Transverse colon (tissue), 4 donors: ENCODE data around the gene TNS3. TPM values are rescaled to one million over a fixed set of nuclear protein-coding genes. Genes with fewer than 3 reads are reported as not detected.
A peak's percentile ranks its signal among the peaks of the same experiment; 100 is the strongest.

Source experiments
- DNase-seq: peaks from one replicate; pipeline ENCODE4 v3.0.0-alpha.2; 2019
- H3K27ac ChIP-seq, 4 donors: fragments of 200-600 bp; sonication (generic); 2 replicates each; pipeline ENCODE4 v1.5.1; 2016 to 2018; ENCODE audit warnings: inconsistent platforms in 4 of 4
- H3K27me3 ChIP-seq: fragments of 200-600 bp; sonication (generic); 2 replicates; pipeline ENCODE4 v1.5.1; 2017; ENCODE audit warnings: inconsistent platforms
- H3K36me3 ChIP-seq, 4 donors: fragments of 200-600 bp; sonication (generic); 2 replicates each; pipeline ENCODE4 v1.5.1; 2017 to 2019; ENCODE audit warnings: inconsistent platforms in 4 of 4
- H3K4me1 ChIP-seq, 4 donors: fragments of 200-600 bp; sonication (generic); 2 replicates each; pipeline ENCODE4 v1.5.1; 2017 to 2020; ENCODE audit warnings: inconsistent platforms in 4 of 4
- H3K4me3 ChIP-seq, 4 donors: fragments of 200-600 bp; sonication (generic); 1 replicate in 1 of 4; 2 replicates in 3 of 4; pipeline versions ENCODE4 v1.5.1 to v1.6.1; 2017 to 2019; ENCODE audit warnings: inconsistent platforms in 4 of 4
- H3K9me3 ChIP-seq, 2 donors: fragments of 200-600 bp; sonication (generic); 2 replicates each; pipeline ENCODE4 v1.5.1; 2017 to 2019; ENCODE audit warnings: inconsistent platforms in 2 of 2
- CTCF ChIP-seq, 5 experiments: fragments of 200-600 bp in 3 of 5; fragments of 450-650 bp in 2 of 5; sonication (generic) in 3 of 5; IDR thresholded peaks; 1 replicate in 2 of 5; 2 replicates in 3 of 5; pipeline ENCODE4 v1.5.1; 2016 to 2017; ENCODE audit warnings: antibody characterized with exemption in 5 of 5, inconsistent platforms in 3 of 5, mild to moderate bottlenecking in 2 of 5, moderate library complexity in 1 of 5
- EP300 ChIP-seq: sonication (generic); formaldehyde crosslinking; IDR thresholded peaks from one replicate; pipeline ENCODE4 v1.6.1; 2017; ENCODE audit warnings: antibody characterized with exemption, low read depth
- POLR2A ChIP-seq: fragments of 450-650 bp; IDR thresholded peaks from one replicate; pipeline ENCODE4 v1.6.1; 2016; ENCODE audit warnings: antibody characterized with exemption, mild to moderate bottlenecking, moderate library complexity
- POLR2AphosphoS5 ChIP-seq, 3 donors: sonication (generic); formaldehyde crosslinking; IDR thresholded peaks; one replicate each; pipeline ENCODE4 v1.6.1; 2016; ENCODE audit warnings: antibody characterized with exemption in 3 of 3
- WGBS, 2 donors: methylation state at CpG; one replicate each; pipeline ENCODE4 v1.1.5; 2018; ENCODE audit warnings: low coverage in 1 of 2; 5-methylcytosine and 5-hydroxymethylcytosine counted together
- in situ Hi-C, 4 donors: fragments of 200-750 bp; cut with MboI; loops; one replicate each; pipeline versions ENCODE4 v1.15.0 to v1.15.1; 2017; ENCODE audit warnings: low sequenced_read_pairs in 3 of 4, low pct_ligation_motif_present in 1 of 4, low pct_unique_long_range_greater_than_20kb in 1 of 4
- intact Hi-C: fragments of 100-400 bp; cut with DNase I; formaldehyde crosslinking; loops from one replicate; pipeline ENCODE4 v1.15.1; 2023; ENCODE audit warnings: low total_unique reads
- total RNA-seq, 4 donors: library from RNA; depleted of rRNA; stranded (reverse); fragments of >200 nt; gene quantifications; one replicate each; pipeline ENCODE4 v1.1.0, GENCODE V29; 2016

The TNS3 gene
- total RNA-seq, 4 donors from 2014 or later = 58.5 to 104 (median 72.7) TPM

DNA sequence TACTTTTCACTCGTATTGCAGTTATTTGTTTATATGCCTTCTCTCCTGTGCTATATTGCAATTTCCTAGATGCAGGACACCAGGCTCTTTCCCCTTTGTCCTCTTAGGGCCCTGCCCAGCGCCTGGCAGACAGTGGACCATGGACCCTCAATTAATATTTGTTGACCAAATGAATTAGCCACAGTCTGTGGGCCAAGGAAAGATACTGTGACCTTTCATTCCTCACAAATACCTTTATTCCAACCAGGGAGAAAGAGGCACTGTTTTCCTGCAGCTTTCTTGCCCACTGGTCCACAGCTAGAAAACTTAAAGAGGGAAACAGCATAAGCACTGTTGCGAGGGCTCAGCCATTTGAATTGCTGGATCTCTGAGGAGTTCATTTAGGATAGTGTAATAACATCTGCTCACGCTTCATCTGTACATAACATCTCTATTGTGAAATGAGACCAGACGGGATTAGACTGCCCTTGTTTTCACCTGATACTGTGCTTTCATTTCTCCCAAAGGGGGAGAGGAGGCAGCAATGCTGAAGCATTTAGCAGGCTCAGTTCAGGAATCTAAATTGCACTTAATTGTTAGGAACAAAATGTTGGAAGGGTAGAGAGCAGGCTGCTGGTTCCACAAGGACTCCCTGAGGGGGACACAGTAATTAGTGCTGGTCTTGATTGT lies 46.7 kb downstream of the TNS3 start:
- H3K27me3 ChIP-seq = no peaks in the 10 kb centered on the region
- H3K36me3 ChIP-seq = no peaks in the 10 kb centered on the region
- intact Hi-C loops (no loop called here), in situ Hi-C loops (no loop called here)
- no peak overlapping the region for H3K4me3 ChIP-seq
- no peak for TF ChIP-seq POLR2AphosphoS5 (IDR thresholded peaks at IDR 0.05)
- TF ChIP-seq CTCF (IDR thresholded peaks at IDR 0.05) = no peak
- no peak for TF ChIP-seq EP300
- no peak for TF ChIP-seq POLR2A
- H3K9me3 ChIP-seq = no peaks in the 10 kb centered on the region
- DNase-seq = no peak
- peak overlapping the region in 2 of 4 donors; percentile 10 to 18 for H3K27ac ChIP-seq
- peaks cover 6 to 44% (median 35%) of the 10 kb centered on the region in 4 donors for H3K4me1 ChIP-seq
- 66 to 76% methylated on average over 2 to 5 of the region's 5 CpGs for WGBS, 2 donors

DNA sequence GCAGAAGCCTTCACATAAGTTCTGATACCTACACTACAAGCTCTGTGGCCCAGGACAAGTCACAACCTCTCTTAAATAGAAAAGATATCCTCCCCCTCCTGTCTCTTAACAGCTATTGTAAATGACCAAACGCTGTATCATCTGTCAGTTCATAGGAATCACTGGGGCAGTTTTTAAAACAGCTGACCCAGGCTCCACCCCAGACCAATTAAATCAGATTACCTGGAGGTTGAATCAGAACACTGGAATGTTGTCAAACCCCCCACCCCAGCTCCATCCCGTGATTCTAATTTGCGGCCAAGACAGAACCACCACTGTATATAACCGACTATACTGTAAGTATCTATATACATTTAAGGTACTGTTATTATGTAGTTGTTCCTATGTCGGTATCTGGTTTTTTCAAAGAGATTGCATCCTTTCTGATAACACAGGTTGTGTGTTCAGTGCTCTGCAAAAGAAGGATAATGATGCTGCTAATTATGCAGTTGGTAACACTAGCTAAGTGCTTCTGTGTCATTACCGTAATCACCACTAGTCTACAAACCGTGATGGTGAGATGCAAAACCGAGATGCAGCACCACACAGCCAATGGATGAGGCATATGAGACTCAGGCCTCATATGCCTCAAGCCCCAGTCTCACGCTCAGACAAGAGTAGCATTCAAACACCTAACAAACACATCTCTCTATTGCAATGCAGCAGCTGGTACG lies 47.4 kb downstream of the TNS3 start:
- no peak for DNase-seq
- no peak overlapping the region for H3K27ac ChIP-seq
- WGBS, 2 donors = 75 to 84% methylated on average over 2 to 10 of the region's 10 CpGs

DNA sequence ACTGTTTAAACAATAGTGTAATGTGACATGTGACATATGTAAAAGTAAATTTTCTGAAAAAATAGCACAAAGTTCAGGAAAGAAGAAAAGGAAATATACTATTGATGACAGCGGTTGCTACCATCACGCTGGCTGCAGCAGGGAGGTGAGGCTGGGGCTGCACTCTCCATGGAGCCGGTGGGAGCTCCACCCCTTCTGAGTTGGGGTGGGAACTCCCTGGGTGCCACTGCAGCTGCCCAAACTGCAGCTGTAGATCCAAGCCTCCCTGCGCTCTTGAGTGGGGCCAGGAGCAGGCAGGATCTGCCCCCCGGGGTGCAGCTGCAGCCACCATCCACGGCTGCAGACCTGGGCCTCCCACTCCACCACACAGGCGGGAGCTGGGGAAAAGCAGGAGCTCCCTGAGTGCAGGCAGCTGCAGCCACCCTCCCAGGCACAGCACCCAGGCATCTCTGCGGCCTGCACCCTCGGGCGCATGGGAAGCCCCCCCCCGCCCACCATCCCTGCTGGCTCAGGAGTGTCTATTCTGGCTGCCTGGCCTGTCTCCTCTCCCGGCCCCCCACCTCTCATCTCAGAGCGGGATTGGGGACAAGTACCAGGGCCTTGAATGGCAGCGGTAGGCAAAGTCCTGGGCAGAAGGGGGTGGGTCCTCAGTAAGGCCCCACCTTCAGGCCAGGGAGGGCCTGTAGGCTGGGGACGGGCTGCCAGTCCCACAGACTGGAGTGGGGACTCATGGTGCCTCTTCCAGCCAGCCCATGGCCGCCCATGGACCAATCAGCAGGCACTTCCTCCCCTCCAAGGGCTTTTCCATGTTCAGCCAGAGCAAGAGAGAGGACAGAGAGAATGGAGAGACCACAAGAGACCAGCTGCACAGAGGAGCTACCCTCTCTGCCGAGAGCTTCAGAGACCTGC lies 50.1 kb downstream of the TNS3 start:
- intact Hi-C loops (no loop called here), in situ Hi-C loops (no loop called here)
- Histone ChIP-seq H3K36me3 (peaks cover 0 to 5% (median 0%) of the 10 kb centered on the region in 4 donors), H3K4me3 (no peak overlapping the region), H3K9me3 (no peaks in the 10 kb centered on the region), H3K27ac (no peak overlapping the region), H3K4me1 (peaks cover 0 to 18% (median 8%) of the 10 kb centered on the region in 4 donors), H3K27me3 (no peaks in the 10 kb centered on the region)
- TF ChIP-seq EP300 (no peak), CTCF (IDR thresholded peaks at IDR 0.05) (no peak), POLR2AphosphoS5 (IDR thresholded peaks at IDR 0.05) (no peak), POLR2A (no peak)
- WGBS, 2 donors = 92% methylated on average over 17 of the region's 17 CpGs; no CpG with 5 or more reads in 1 of the 2 donors
- DNase-seq = no peak

More for the DNA sequence above, 47.4 kb downstream of the TNS3 start:
- H3K36me3 ChIP-seq = no peaks in the 10 kb centered on the region
- in situ Hi-C loops = no loop called here
- H3K9me3 ChIP-seq = no peaks in the 10 kb centered on the region
- H3K4me1 ChIP-seq = peaks cover 5 to 39% (median 33%) of the 10 kb centered on the region in 4 donors
- intact Hi-C loops = no loop called here
- no peak for TF ChIP-seq EP300
- TF ChIP-seq POLR2A = no peak
- no peak for TF ChIP-seq CTCF (IDR thresholded peaks at IDR 0.05)
- no peak for TF ChIP-seq POLR2AphosphoS5 (IDR thresholded peaks at IDR 0.05)
- no peak overlapping the region for H3K4me3 ChIP-seq
- H3K27me3 ChIP-seq = no peaks in the 10 kb centered on the region
